Thymus (tissue), 11 donors: ENCODE data around the gene LYRM2. TPM values are rescaled to one million over a fixed set of nuclear protein-coding genes. Genes with fewer than 3 reads are reported as not detected.
"Not testable (repeated sequence)": the region's sequence is repeated elsewhere in the genome, so short reads cannot be mapped to it uniquely, and the experiment has no call there.

Source experiments
- DNase-seq, 9 donors: peaks; one replicate each; pipeline ENCODE4 v3.0.0-alpha.2; 2013; ENCODE audit warnings: low spot score in 9 of 9, low read depth in 6 of 9, missing footprints in 1 of 9
- H3K27ac ChIP-seq, 2 donors: one replicate each; pipeline ENCODE4 v1.5.1; 2013; ENCODE audit warnings: control low read depth in 1 of 2, low read depth in 1 of 2, low read length in 1 of 2, mild to moderate bottlenecking in 1 of 2, moderate library complexity in 1 of 2
- H3K27me3 ChIP-seq, 2 donors: one replicate each; pipeline ENCODE4 v1.5.1; 2013; ENCODE audit warnings: low read length in 1 of 2; ENCODE audit not compliant: control insufficient read depth in 2 of 2, insufficient read depth in 1 of 2
- H3K36me3 ChIP-seq, 2 donors: one replicate each; pipeline ENCODE4 v1.5.1; 2013; ENCODE audit warnings: low read length in 1 of 2, mild to moderate bottlenecking in 1 of 2, moderate library complexity in 1 of 2; ENCODE audit not compliant: control insufficient read depth in 2 of 2, insufficient read depth in 2 of 2
- H3K4me1 ChIP-seq, 2 donors: one replicate each; pipeline ENCODE4 v1.5.1; 2013; ENCODE audit warnings: low read length in 2 of 2; ENCODE audit not compliant: control insufficient read depth in 2 of 2, insufficient read depth in 2 of 2
- H3K4me3 ChIP-seq, 2 donors: one replicate each; pipeline ENCODE4 v1.5.1; 2013; ENCODE audit warnings: low read length in 2 of 2, control low read depth in 1 of 2, mild to moderate bottlenecking in 1 of 2
- H3K9me3 ChIP-seq, 2 donors: one replicate each; pipeline ENCODE4 v1.5.1; 2013; ENCODE audit warnings: low read length in 1 of 2, mild to moderate bottlenecking in 1 of 2; ENCODE audit not compliant: control insufficient read depth in 2 of 2, insufficient read depth in 1 of 2
- WGBS: extraction: QIAGEN DNeasy Blood & Tissue Kit; methylation state at CpG from one replicate; pipeline ENCODE4 v1.1.7; 2013; 5-methylcytosine and 5-hydroxymethylcytosine counted together
- polyA plus RNA-seq: library from polyadenylated mRNA; stranded (reverse); fragments of 200-250 nt; gene quantifications from one replicate; pipeline ENCODE4 v1.2.3, GENCODE V29; 2013
- total RNA-seq: library from RNA; stranded (reverse); fragments of 120-200 nt; gene quantifications from one replicate; pipeline ENCODE4 v1.2.4, GENCODE V29; 2013
- donor health status: healthy.

The LYRM2 gene
- total and polyA plus RNA-seq, 2 donors = 15.7 to 30.5 TPM

- DNase-seq = no peak
- H3K9me3 ChIP-seq = no peaks in the 10 kb centered on the region
- no peak overlapping the region for H3K4me3 ChIP-seq
- H3K36me3 ChIP-seq = peaks cover 16 to 32% of the 10 kb centered on the region in 2 donors
- H3K27me3 ChIP-seq = no peaks in the 10 kb centered on the region
- H3K4me1 ChIP-seq = peaks cover 0 to 13% of the 10 kb centered on the region in 2 donors
- 97% methylated on average over 4 of the region's 4 CpGs for WGBS
- no peak overlapping the region for H3K27ac ChIP-seq
Measured at GRCh38 chr6:89640804-89641203, 2.3 kb upstream of the LYRM2 start.

DNA sequence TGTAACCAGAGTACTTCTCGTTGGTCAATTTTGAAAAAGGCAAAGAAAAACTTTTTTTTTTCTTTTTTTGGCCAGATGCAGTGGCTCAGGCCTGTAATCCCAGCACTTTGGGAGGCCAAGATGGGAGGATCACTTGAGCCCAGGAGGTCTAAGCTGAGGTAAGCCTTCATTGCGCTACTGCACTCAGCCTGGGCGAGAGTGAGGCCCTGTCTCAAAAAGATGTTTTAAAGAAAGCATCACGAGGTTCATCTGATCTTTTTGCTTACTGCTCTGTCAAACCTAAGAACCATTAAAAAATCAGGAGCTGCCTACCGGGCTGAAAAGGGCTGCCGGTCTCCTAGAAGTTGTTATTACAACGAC, 607 bp downstream of the LYRM2 start:
- H3K27ac ChIP-seq = peak overlapping the region; percentile 95
- peaks cover 5 to 15% of the 10 kb centered on the region in 2 donors for H3K36me3 ChIP-seq
- H3K27me3 ChIP-seq = no peaks in the 10 kb centered on the region
- WGBS = 24% methylated on average over 7 of the region's 7 CpGs
- no peak for DNase-seq
- peak overlapping the region; percentile 63 to 81 for H3K4me3 ChIP-seq
- H3K9me3 ChIP-seq = no peaks in the 10 kb centered on the region
- peaks cover 0 to 13% of the 10 kb centered on the region in 2 donors for H3K4me1 ChIP-seq

DNA sequence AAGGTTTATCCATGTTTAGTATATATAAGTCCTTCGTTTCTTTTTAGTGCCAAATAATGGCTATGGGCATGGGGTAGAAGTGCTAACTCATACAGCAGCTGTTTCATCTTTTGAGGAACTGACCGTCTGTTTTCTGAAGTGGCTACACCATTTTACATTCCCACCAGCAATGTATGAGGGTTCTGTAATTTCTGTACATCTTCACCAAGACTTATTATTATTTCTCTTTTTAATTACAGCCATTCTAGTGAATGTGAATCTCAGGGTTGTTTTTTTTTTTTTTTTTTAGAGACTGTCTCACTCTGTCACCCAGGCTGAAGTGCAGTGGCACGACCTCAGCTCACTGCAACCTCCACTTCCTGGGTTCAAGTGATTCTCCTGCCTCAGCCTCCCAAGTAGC, 2.1 kb downstream of the LYRM2 start:
- H3K27ac ChIP-seq, DNase-seq, H3K36me3 ChIP-seq, H3K4me3 ChIP-seq, H3K9me3 ChIP-seq, H3K27me3 ChIP-seq: not testable (repeated sequence)
- WGBS = 96% methylated on average over 3 of the region's 3 CpGs
- H3K4me1 ChIP-seq = peaks cover 0 to 13% of the 10 kb centered on the region in 2 donors

- DNase-seq = no peak
- Histone ChIP-seq H3K27ac (no peak overlapping the region), H3K27me3 (no peaks in the 10 kb centered on the region), H3K36me3 (peaks cover 0 to 3% of the 10 kb centered on the region in 2 donors), H3K4me1 (no peaks in the 10 kb centered on the region), H3K9me3 (no peaks in the 10 kb centered on the region), H3K4me3 (no peak overlapping the region)
- 98% methylated on average over 9 of the region's 9 CpGs for WGBS
Measured at GRCh38 chr6:89630488-89630887, 8.1 kb downstream of the LYRM2 start.

GRCh38 chr6:89623749-89624148, 14.8 kb downstream of the LYRM2 start:
- no peak for DNase-seq
- H3K27me3 ChIP-seq = no peaks in the 10 kb centered on the region
- no peak overlapping the region for H3K4me3 ChIP-seq
- WGBS = 94% methylated on average over 8 of the region's 8 CpGs
- no peaks in the 10 kb centered on the region for H3K9me3 ChIP-seq
- no peaks in the 10 kb centered on the region for H3K36me3 ChIP-seq
- no peak overlapping the region for H3K27ac ChIP-seq
- H3K4me1 ChIP-seq = no peaks in the 10 kb centered on the region

GRCh38 chr6:89619567-89619966, 19.0 kb downstream of the LYRM2 start:
- Histone ChIP-seq H3K27ac (no peak overlapping the region), H3K36me3 (no peaks in the 10 kb centered on the region), H3K4me3 (no peak overlapping the region), H3K27me3 (no peaks in the 10 kb centered on the region), H3K9me3 (no peaks in the 10 kb centered on the region), H3K4me1 (no peaks in the 10 kb centered on the region)
- DNase-seq = no peak
- 97% methylated on average over 6 of the region's 6 CpGs for WGBS

- H3K27ac ChIP-seq = no peak overlapping the region
- no peak for DNase-seq
- H3K27me3 ChIP-seq = no peaks in the 10 kb centered on the region
- 98% methylated on average over 6 of the region's 6 CpGs for WGBS
- no peaks in the 10 kb centered on the region for H3K9me3 ChIP-seq
- H3K4me1 ChIP-seq = no peaks in the 10 kb centered on the region
- no peak overlapping the region for H3K4me3 ChIP-seq
- no peaks in the 10 kb centered on the region for H3K36me3 ChIP-seq
Measured at GRCh38 chr6:89618026-89618425, 20.5 kb downstream of the LYRM2 start.

- H3K4me3 ChIP-seq = no peak overlapping the region
- WGBS = 88% methylated on average over 5 of the region's 5 CpGs
- H3K9me3 ChIP-seq = no peaks in the 10 kb centered on the region
- H3K36me3 ChIP-seq = no peaks in the 10 kb centered on the region
- no peaks in the 10 kb centered on the region for H3K27me3 ChIP-seq
- H3K27ac ChIP-seq = no peak overlapping the region
- no peak for DNase-seq
- H3K4me1 ChIP-seq = no peaks in the 10 kb centered on the region
Measured at GRCh38 chr6:89616531-89616930, 22.0 kb downstream of the LYRM2 start.

DNA sequence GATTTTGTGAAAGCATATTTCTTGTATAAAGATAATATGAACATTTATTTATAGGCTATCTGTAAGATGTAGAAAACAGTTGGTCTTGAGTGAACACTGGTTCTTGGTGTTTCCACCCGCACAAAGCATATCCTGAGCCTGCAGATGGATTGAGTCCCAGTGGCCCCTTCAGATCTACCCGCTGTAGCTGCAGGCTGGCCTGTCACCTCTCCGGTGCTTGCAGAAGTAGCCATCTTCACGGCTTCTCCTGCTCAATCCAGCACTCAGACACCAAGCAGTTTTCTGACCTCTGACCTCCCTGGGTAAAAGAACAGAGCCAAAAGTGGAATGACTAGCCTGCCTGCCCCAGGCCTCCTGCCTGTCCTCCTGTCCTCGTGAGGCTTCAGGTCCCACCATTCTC, 22.7 kb downstream of the LYRM2 start:
- Histone ChIP-seq H3K4me3 (no peak overlapping the region), H3K27me3 (no peaks in the 10 kb centered on the region), H3K4me1 (no peaks in the 10 kb centered on the region), H3K9me3 (no peaks in the 10 kb centered on the region), H3K27ac (no peak overlapping the region), H3K36me3 (no peaks in the 10 kb centered on the region)
- WGBS = 98% methylated on average over 5 of the region's 5 CpGs
- DNase-seq = no peak

GRCh38 chr6:89613790-89614189, 24.8 kb downstream of the LYRM2 start:
- WGBS = 96% methylated on average over 5 of the region's 5 CpGs
- H3K9me3 ChIP-seq = no peaks in the 10 kb centered on the region
- DNase-seq = no peak
- H3K4me1 ChIP-seq = no peaks in the 10 kb centered on the region
- no peak overlapping the region for H3K27ac ChIP-seq
- H3K36me3 ChIP-seq = no peaks in the 10 kb centered on the region
- no peaks in the 10 kb centered on the region for H3K27me3 ChIP-seq
- H3K4me3 ChIP-seq = no peak overlapping the region
